DMS 273 (cell line): ENCODE data around the gene SORCS1.
A peak's percentile ranks its signal among the peaks of the same experiment; 100 is the strongest.

ENCODE experiments used
- DNase-seq: peaks from one replicate; lab custom pipeline; 2025; ENCODE audit not compliant: unreplicated experiment; lab: John Stamatoyannopoulos, UW

SORCS1 gene

DNA sequence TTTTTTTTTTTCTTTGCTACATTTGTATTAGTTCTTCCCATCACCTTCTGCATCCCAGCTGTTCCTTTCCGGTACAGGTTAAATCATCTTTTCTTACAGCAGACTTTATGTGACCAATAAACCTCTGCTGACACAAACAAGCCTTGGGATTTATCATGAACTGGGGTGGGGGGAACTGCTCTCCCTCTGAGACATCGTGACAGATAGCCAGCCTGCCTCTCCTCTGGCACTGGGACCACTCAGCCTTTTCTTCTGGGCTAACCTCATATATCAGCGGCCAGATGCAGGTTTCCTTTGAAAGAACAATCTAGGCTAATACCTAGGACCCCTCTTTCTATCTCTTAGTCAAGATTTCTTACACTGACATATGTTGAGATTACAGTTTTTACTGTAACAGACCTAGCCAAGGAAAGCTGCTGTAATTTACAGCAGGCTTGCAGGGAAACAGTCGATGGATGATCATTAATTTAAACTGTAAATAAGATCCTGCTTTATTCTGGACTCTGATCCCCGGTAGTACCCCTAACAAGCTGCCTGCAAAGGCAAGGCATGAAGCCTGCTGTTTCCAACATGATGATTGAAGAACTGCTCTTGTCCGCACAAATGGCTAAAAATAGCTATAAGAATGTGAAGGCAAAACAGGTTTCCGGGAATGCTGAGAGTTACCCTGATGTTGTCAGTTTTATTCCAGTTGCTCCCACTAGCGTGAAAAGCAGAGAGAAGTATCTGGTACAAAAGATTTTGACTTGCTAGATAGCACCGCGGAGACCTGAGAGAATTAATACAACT is 338.7 kb downstream of the SORCS1 start:
- no peak for DNase-seq

DNA sequence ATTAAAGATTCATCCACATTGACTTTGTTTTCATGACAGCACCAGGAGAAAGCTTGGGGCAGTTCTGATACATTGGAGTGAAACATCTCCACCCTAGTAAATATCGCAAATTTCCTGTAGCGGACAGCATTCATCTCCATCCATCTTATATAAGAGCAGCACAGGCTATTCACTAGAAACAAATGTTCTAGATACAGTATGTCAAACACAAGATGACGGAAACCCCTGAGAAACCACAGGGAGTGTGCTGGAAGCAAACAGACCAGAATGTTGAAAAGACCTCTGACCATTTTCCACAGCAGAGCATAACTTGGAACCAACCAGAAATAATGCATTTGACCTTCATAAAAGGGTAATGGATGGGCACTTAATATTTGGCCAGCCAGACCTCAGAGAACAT is 343.9 kb downstream of the SORCS1 start:
- no peak for DNase-seq

DNA sequence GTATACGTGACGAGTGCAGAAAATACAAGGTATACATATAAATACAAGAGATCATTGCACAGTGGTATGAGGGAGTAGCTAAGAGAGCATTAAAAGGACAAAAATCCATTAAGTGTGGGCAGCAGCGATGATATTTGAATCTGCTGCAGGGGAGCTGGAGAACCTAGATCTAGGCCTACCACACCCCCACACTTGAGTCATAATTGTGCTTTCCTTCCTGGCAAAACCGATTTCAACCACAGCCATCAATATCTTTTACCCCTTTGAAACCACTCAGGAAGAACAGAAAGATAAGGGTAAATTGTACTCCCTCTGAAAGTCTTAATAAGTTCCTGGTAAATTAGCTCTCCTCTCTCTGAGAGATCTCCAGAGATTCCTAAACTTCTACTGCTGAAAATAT is 345.0 kb downstream of the SORCS1 start:
- no peak for DNase-seq

DNA sequence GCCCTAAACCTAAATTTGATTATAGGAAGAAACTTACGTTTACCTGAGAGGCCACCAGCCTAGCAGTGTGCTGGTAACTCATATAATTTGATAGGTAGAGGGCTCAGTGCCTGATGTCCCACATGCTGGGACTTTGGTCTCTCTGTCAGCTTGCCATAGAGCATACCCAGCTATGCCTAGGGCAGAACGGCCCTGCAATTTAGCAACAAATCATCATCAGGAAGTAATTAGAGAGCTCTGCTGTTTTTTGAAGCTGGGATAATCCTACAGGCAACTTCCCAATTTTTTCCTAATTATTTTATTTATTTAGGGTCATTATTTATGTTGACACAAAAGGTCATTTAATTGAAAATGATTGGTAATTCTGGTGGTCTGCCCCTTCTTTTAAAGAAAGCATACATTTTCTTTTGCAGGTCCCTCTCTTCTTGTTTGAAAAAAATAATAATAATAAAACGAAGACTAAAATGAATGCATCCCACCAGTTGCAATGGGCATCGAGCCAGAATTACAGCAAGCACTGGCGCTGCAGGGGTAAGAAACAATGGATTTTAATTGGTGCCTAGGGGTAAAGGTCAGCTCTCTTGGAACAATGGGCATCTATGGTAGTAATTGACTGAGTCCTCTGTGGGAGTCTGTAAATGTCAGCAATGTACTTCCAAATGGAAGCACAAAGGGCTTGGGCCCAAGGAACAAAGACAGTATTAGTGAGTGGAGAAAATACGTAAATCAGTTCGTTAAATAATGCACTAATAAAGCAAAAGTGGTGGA is 348.0 kb downstream of the SORCS1 start:
- DNase-seq, result no peak

DNA sequence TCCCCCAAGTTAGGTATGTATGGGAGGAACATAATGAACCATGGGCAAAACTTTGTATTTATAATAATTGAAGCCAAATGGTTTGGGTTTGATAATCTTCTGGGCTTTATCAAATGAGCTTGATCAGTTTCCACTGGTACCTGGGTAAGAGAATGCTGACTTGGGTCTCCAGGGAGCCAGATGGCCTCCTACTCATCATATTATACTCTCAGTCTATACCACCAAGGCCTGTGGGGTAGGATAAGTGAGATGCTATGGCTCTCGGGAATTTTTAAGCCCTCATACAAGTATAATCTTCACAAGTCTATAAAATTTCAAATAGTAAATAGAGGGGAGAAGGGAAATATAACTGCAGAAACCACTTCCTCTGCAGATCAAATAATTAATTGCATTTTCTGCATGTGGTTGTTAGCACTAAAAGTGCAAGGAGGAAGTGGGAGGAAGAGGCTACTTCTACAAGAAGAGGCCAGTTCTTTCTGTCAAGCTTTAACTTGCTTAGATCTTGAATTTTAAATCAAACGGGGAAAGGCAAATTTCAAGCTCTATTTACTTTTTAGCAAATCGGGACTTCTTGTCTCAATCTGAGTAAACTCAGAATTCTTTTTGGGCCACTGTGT is 349.0 kb downstream of the SORCS1 start:
- DNase-seq, result no peak

GRCh38 chr10:106804992-106805582 is 359.4 kb downstream of the SORCS1 start:
- no peak for DNase-seq

- no peak for DNase-seq
Measured at GRCh38 chr10:106802949-106803348, 361.6 kb downstream of the SORCS1 start.

DNA sequence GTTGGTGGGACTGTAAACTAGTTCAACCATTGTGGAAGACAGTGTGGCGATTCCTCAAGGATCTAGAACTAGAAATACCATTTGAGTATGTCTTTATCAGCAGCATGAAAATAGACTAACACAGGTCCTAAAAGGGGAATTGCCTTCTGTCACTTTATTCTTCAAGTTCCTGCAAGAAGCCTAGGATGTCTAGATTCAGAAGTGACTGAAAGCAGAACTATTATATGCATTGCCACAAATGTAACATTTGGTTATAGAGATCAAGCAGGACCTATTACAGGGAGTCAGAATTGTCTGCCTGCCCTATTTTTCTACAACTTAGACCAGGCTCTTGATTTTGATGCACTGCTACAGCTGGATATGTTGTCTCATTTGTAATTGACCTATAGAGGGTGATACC is 364.7 kb downstream of the SORCS1 start:
- DNase-seq, result no peak

DNA sequence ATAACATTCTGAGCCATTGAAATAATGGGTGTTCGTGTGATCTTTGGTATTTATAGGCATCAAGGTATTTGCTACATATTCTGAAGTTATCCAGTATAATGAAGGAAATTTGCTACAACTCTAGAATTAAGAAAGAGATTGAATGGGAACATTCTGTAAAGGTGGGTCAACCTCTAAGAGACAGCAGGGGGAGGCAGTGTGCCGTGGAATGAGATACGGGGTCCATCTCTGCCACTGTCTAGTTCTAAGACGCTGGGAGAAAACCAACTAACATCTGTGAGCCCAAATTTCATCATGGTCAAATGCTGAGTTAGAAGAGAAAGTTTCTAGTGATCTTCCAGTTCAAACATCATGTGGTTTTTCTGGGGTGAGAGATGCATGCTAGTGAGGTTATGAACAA is 368.9 kb downstream of the SORCS1 start:
- peak; percentile 0 for DNase-seq

- DNase-seq, result no peak
Measured at GRCh38 chr10:106793617-106794016, 370.9 kb downstream of the SORCS1 start.

GRCh38 chr10:106789623-106790022 is 374.9 kb downstream of the SORCS1 start:
- DNase-seq, result no peak

DNA sequence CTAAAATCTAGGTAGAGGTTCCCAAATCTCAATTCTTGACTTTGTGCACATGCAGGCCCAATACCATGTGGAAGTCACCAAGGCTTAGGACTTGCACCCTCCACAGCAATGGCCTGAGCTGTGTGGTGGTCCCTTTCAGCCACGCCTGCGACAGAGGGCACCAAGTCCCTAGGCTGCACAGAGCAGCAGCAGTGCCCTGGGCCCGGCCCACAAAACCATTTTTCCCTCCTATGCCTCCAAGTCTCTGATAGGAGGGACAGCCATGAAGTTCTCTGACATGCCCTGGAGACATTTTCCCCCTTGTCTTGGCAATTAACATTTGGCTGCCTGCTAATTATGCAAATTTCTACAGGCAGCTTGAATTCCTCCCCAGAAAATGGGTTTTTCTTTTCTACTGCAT is 375.5 kb downstream of the SORCS1 start:
- no peak for DNase-seq

- no peak for DNase-seq
Measured at GRCh38 chr10:106785528-106785927, 379.0 kb downstream of the SORCS1 start.

DNA sequence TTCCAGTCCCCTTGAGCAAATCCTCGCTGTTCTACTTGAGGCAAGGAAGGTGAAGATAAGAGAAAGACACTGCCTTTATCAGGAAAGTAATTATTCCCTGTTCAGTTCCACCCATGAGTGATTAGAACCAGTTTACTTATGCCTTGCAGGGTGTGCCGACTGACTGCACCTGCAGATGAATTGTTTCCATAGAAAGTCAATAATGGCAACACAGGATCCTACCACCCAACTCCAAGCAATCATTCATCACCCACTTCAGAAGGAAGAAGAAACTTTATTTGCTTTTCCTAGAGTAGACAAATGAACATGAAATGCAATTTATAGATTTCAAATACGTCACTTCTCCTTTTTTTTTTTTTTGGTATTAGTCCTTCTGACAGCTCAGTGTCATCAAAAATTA is 383.9 kb downstream of the SORCS1 start:
- DNase-seq, result no peak

DNA sequence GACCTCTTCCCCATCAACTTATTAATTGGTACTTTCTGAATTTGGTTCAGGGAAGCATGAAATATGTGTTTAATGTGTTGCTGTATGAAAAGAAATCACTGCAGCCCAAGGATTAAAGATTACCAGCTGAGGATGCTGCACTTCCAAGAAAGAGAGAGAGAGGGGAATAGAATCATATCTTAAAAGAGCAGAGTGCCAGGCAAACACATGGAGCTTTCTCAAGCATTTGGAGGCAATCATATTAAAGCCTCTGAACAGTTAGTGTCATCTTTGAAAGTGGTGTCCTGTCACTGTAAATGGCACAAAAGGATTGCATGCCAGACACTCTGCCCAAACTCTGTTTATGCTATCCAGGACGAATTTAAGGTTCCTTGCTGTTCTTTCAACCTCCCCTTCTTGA is 386.7 kb downstream of the SORCS1 start:
- DNase-seq, result no peak

DNA sequence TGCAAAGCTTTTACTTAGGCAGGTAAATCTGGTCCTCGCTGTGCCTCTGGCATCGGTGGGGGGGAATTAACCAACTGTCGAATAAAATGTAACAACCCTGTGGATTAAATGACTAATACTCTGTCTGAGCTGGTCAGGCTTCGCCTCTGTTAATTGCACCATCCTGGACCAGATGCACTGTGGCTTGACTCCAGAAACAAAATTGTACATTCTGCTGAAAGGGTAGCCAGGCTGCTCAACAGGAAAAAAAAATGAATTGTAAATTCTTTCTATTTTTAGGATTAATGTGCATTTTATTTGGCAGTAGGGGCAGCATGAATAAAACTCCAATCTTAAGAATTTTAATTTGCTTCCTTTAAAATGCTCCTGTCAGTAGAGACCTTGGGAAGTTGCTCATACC is 389.4 kb downstream of the SORCS1 start:
- no peak for DNase-seq

DNA sequence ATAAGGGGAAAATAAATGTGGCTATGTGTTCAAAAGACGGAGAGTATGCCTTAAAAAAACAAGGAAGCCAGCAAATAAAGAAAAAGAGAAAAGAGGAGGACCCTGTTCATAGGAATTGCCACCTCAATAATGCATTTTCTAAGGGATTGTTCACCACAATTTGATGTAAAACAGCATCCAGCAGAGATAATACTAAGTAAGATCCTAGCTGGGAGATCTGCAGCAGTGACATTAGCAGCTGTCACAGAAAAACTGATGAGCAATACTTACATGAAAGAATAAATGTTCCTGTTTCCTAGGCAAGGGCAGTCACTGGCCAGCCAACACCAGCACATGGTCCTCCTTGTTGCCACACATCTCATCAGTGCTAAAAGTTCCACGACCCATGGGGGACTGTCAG is 391.5 kb downstream of the SORCS1 start:
- no peak for DNase-seq

GRCh38 chr10:106771154-106771553 is 393.4 kb downstream of the SORCS1 start:
- DNase-seq, result no peak

DNA sequence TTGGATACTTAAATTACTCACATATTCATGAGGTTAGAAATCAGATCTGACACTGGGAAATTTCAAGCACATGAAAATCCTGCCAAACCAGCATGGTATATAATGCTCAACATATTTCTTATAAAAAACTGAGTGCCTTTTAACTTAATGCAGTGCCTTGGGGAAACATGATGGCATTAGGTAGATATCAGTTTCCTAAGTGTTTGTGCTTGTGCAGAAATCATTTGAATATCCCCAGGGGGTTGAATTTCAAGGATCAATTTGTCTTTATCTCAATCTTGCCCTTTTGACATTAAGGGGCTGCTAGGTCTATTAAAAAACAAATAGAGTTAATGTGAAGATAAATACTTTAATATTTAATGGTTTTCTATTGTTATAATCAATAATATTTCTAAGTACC is 396.3 kb downstream of the SORCS1 start:
- DNase-seq, result no peak

- DNase-seq, result no peak
Measured at GRCh38 chr10:106765928-106766327, 398.6 kb downstream of the SORCS1 start.

DNA sequence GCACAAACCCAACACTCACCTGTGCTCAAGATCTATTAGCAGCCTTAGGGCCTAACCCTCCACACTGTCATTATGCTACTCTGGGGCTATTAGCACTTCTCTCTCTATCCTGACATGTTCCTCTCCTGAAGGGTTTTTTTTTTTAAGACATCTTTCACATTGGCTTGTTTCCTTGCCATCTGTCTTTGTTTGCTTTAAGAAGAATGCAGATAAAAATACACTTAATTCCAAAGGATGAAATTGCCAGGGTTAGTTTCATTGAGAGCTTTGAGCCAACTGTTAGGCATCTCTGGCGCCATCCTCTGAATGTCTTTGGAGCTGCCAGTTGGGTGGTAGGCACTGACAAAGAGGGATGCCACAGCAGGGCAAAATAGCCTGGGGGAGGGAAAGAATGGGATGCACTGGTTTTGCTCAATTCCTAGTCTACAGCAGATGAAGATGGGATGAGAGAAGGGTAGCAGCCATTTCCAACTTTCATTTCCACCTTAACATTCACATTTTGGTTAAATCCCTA is 399.2 kb downstream of the SORCS1 start:
- DNase-seq, result no peak

DNA sequence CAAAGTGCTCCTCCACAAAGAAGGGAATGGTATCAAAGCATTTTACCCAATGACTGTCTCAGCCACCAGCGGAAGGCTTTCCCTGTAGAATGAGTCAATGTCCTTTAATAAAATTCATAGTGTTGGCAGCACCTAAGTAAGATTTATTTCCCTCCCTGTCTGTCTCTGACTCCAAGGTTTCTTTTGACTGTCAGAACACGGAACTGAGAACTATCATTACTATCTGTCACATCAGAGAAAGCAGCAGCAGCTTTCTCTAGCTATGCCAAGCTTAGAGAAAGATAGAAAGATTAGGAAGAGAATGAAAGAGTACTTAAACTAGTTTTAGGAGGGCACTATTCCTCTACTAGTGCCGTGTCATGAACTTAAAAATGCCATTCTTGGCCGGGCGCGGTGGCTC is 400.1 kb downstream of the SORCS1 start:
- DNase-seq, result no peak
